ENCODE data around the gene SEMA5A. TPM values are rescaled to one million over a fixed set of nuclear protein-coding genes. Genes with fewer than 3 reads are reported as not detected.

The SEMA5A gene
- polyA plus RNA-seq, 3 donors, result not detected

DNA sequence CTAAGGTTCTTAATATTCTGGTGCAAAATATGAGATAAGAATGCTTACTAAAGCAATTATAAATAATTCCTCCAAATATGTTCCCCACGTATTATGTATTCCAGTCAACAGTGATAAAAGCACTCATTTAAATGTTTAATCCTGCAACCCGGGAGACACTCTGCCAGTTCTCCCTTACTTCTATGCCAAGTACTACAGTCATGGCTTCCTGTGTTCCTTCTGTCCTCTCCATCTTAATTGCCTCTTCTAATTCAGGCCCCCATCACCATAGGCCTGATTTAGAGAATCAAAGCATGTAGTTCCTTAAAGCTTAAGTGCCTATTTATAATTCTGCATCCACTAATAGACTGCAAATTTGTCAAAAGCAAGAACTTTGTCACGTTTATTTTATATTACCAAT is 474.8 kb downstream of the SEMA5A start:
- H3K27ac ChIP-seq (ENCODE audit: low read depth in 1 of 2, low read length in 2 of 2), result no peak overlapping the region

GRCh38 chr5:9069650-9070049 is 476.2 kb downstream of the SEMA5A start:
- Histone ChIP-seq H3K4me2 (replicated peaks; ENCODE audit: extremely low read depth, low read length, poor library complexity, severe bottlenecking) (no peak overlapping the region), H3K27me3 (ENCODE audit: control insufficient read depth in 2 of 2, insufficient read depth in 2 of 2, low read length in 2 of 2) (no peaks in the 10 kb centered on the region), H2AFZ (ENCODE audit: insufficient read depth, low read depth, low read length, poor library complexity, severe bottlenecking) (no peak overlapping the region), H3K36me3 (replicated peaks in 1 of 2; ENCODE audit: control insufficient read depth in 1 of 2, insufficient read depth in 2 of 2, low read length in 2 of 2) (no peaks in the 10 kb centered on the region), H3K27ac (ENCODE audit: low read depth in 1 of 2, low read length in 2 of 2) (no peak overlapping the region), H3K4me1 (ENCODE audit: control insufficient read depth in 1 of 2, insufficient read depth in 2 of 2, low read length in 2 of 2) (no peaks in the 10 kb centered on the region), H3K4me3 (replicated peaks in 1 of 3; ENCODE audit: low read depth in 2 of 3, low read length in 3 of 3) (no peak overlapping the region), H4K20me1 (ENCODE audit: insufficient read depth, low read length) (no peaks in the 10 kb centered on the region), H3K9ac (ENCODE audit: insufficient read depth, low read length, poor library complexity, severe bottlenecking) (no peak overlapping the region), H3K79me2 (ENCODE audit: insufficient read depth, low read length) (no peaks in the 10 kb centered on the region), H3K9me3 (replicated peaks in 1 of 2; ENCODE audit: control insufficient read depth in 1 of 2, insufficient read depth in 1 of 2, low read length in 2 of 2) (no peaks in the 10 kb centered on the region)
- peaks cover 0 to 8% (median 3%) of the 10 kb centered on the region in 7 donors for H3K9me3 Mint-ChIP-seq
- no peak overlapping the region for H3K4me3 Mint-ChIP-seq
- H3K4me1 Mint-ChIP-seq, result no peaks in the 10 kb centered on the region
- TF ChIP-seq CTCF (IDR thresholded peaks at IDR 0.05), result no peak
- H3K36me3 Mint-ChIP-seq, result no peaks in the 10 kb centered on the region
- DNase-seq, result no peak
- 80% methylated on average over 2 of the region's 6 CpGs for WGBS (ENCODE audit: insufficient coverage)
- no peaks in the 10 kb centered on the region for H3K27me3 Mint-ChIP-seq (ENCODE audit: low read depth in 3 of 3)
- no peak overlapping the region for H3K27ac Mint-ChIP-seq
- intact Hi-C loops (cut with micrococcal nuclease), result no loop called here

More for the DNA sequence above, 474.8 kb downstream of the SEMA5A start:
- Histone ChIP-seq H3K9ac (ENCODE audit: insufficient read depth, low read length, poor library complexity, severe bottlenecking) (no peak overlapping the region), H3K79me2 (ENCODE audit: insufficient read depth, low read length) (no peaks in the 10 kb centered on the region), H3K4me3 (replicated peaks in 1 of 3; ENCODE audit: low read depth in 2 of 3, low read length in 3 of 3) (no peak overlapping the region), H3K27me3 (ENCODE audit: control insufficient read depth in 2 of 2, insufficient read depth in 2 of 2, low read length in 2 of 2) (no peaks in the 10 kb centered on the region), H4K20me1 (ENCODE audit: insufficient read depth, low read length) (no peaks in the 10 kb centered on the region), H3K36me3 (replicated peaks in 1 of 2; ENCODE audit: control insufficient read depth in 1 of 2, insufficient read depth in 2 of 2, low read length in 2 of 2) (no peaks in the 10 kb centered on the region), H2AFZ (ENCODE audit: insufficient read depth, low read depth, low read length, poor library complexity, severe bottlenecking) (no peak overlapping the region), H3K4me2 (replicated peaks; ENCODE audit: extremely low read depth, low read length, poor library complexity, severe bottlenecking) (no peak overlapping the region), H3K4me1 (ENCODE audit: control insufficient read depth in 1 of 2, insufficient read depth in 2 of 2, low read length in 2 of 2) (no peaks in the 10 kb centered on the region), H3K9me3 (replicated peaks in 1 of 2; ENCODE audit: control insufficient read depth in 1 of 2, insufficient read depth in 1 of 2, low read length in 2 of 2) (no peaks in the 10 kb centered on the region)
- 88% methylated on average over 2 of the region's 3 CpGs for WGBS (ENCODE audit: insufficient coverage)
- no peak for TF ChIP-seq CTCF (IDR thresholded peaks at IDR 0.05)
- Mint-ChIP-seq H3K36me3 (no peaks in the 10 kb centered on the region), H3K27me3 (ENCODE audit: low read depth in 3 of 3) (peaks cover 0 to under 1% (median 0%) of the 10 kb centered on the region in 3 donors), H3K9me3 (peaks cover 0 to 8% (median 3%) of the 10 kb centered on the region in 7 donors), H3K27ac (no peak overlapping the region), H3K4me3 (no peak overlapping the region), H3K4me1 (no peaks in the 10 kb centered on the region)
- no peak for DNase-seq
- intact Hi-C loops (cut with micrococcal nuclease), result no loop called here
